Erythroblast (primary cell): ENCODE data around the gene MAST4.

Experiments used
- GATA1 ChIP-seq: IDR thresholded peaks from 2 replicates; pipeline ENCODE4 v1.6.1; 2011; ENCODE audit warnings: low read depth, mild to moderate bottlenecking, control low read depth, low read length, moderate library complexity
- POLR2A ChIP-seq: IDR thresholded peaks from 2 replicates; pipeline ENCODE4 v1.6.1; 2011; ENCODE audit warnings: mild to moderate bottlenecking, low read length

- TF ChIP-seq POLR2A (no peak), GATA1 (no peak)
Measured at GRCh38 chr5:66616520-66617225, 20.5 kb downstream of the MAST4 start.
